PC-3 (cell line): ENCODE measurements around the gene ARL16. TPM values are rescaled to one million over a fixed set of nuclear protein-coding genes. Genes with fewer than 3 reads are reported as not detected.

Experiments
- ATAC-seq: fragments of 200-7000 bp; cut with Tn5 transposase; 2 replicates; pipeline ENCODE4 v1.9.1; 2020; ENCODE audit warnings: mild to moderate bottlenecking, moderate library complexity
- BruUV-seq: library from RNA; stranded (reverse); fragments of 400-500 nt; replicated peaks from 2 replicates; lab custom pipeline; 2021; lab: Mats Ljungman, UMichigan
- CTCF ChIA-PET: fragments of 300-600 bp; sonication (Branson Sonifier 250); formaldehyde crosslinking; loops from one replicate; lab custom pipeline; 2022; ENCODE audit warnings: antibody characterized with exemption; lab: Charles Lee
- POLR2A ChIA-PET: fragments of 300-600 bp; sonication (Branson Sonifier 250); formaldehyde crosslinking; loops from one replicate; lab custom pipeline; 2022; ENCODE audit warnings: antibody characterized with exemption; ENCODE audit not compliant: unreplicated experiment; lab: Charles Lee
- DNase-seq: peaks from one replicate; pipeline ENCODE4 v3.0.0-alpha.2; 2015
- H2AFZ ChIP-seq: fragments of 300-600 bp; sonication (generic); 2 replicates; pipeline ENCODE4 v1.6.0; 2016; ENCODE audit warnings: antibody characterized with exemption, low read length
- H3F3A ChIP-seq: fragments of 300-600 bp; sonication (generic); one replicate; pipeline ENCODE4 v1.6.0; 2017; ENCODE audit warnings: antibody characterized with exemption, low read length, control low read depth, mild to moderate bottlenecking; ENCODE audit not compliant: unreplicated experiment
- H3K27ac ChIP-seq: fragments of 300-600 bp; sonication (generic); 2 replicates; pipeline ENCODE4 v1.5.1; 2016; ENCODE audit warnings: mild to moderate bottlenecking, low read length
- H3K27me3 ChIP-seq: fragments of 300-600 bp; sonication (generic); 2 replicates; pipeline ENCODE4 v1.6.1; 2016; ENCODE audit warnings: low read length, mixed read lengths
- H3K36me3 ChIP-seq: fragments of 300-600 bp; sonication (generic); 2 replicates; pipeline ENCODE4 v1.6.1; 2016; ENCODE audit warnings: low read depth, mixed run types, low read length, mixed read lengths
- H3K4me1 ChIP-seq: fragments of 300-600 bp; sonication (generic); 2 replicates; pipeline ENCODE4 v1.5.1; 2016; ENCODE audit warnings: low read length; ENCODE audit not compliant: insufficient read depth
- H3K4me2 ChIP-seq: fragments of 300-600 bp; sonication (generic); 2 replicates; pipeline ENCODE4 v1.6.0; 2016; ENCODE audit warnings: low read length
- H3K4me3 ChIP-seq: fragments of 300-600 bp; sonication (generic); 2 replicates; pipeline ENCODE4 v1.5.1; 2016; ENCODE audit warnings: mild to moderate bottlenecking, low read length, mixed read lengths
- H3K79me2 ChIP-seq: fragments of 300-600 bp; sonication (generic); 2 replicates; pipeline ENCODE4 v1.6.1; 2017; ENCODE audit warnings: low read length, mixed read lengths
- H3K9ac ChIP-seq: fragments of 300-600 bp; sonication (generic); 2 replicates; pipeline ENCODE4 v1.6.0; 2016; ENCODE audit warnings: mild to moderate bottlenecking, low read length
- H3K9me2 ChIP-seq: fragments of 300-600 bp; sonication (generic); replicated peaks from 2 replicates; pipeline ENCODE4 v1.6.1; 2016; ENCODE audit warnings: mixed run types, low read length, mixed read lengths
- H3K9me3 ChIP-seq: fragments of 300-600 bp; sonication (generic); 2 replicates; pipeline ENCODE4 v1.6.1; 2016; ENCODE audit warnings: low read length, mixed read lengths
- H4K20me1 ChIP-seq: fragments of 300-600 bp; sonication (generic); 2 replicates; pipeline ENCODE4 v1.6.1; 2016; ENCODE audit warnings: low read length, mixed read lengths
- CTCF ChIP-seq: fragments of 300-600 bp; sonication (generic); conservative IDR thresholded peaks from 2 replicates; pipeline ENCODE4 v1.5.1; 2017; ENCODE audit warnings: antibody characterized with exemption, low read depth, mild to moderate bottlenecking, low read length
- EZH2 ChIP-seq: fragments of 300-600 bp; sonication (generic); IDR thresholded peaks from one replicate; pipeline ENCODE4 v1.6.1; 2017; ENCODE audit warnings: antibody characterized with exemption, mild to moderate bottlenecking, low read length; ENCODE audit not compliant: unreplicated experiment
- EZH2phosphoT487 ChIP-seq: fragments of 300-600 bp; sonication (generic); IDR thresholded peaks from 2 replicates; pipeline ENCODE4 v1.6.1; 2018; ENCODE audit warnings: mild to moderate bottlenecking, antibody characterized with exemption, low read length, borderline replicate concordance
- intact Hi-C: fragments of 100-400 bp; cut with micrococcal nuclease; formaldehyde crosslinking; loops from 2 replicates; pipeline ENCODE4 v1.9.0; 2023
- total RNA-seq: library from RNA; depleted of rRNA; stranded (reverse); fragments of >200 nt; gene quantifications from 2 replicates; pipeline ENCODE4 v1.2.3, GENCODE V29; 2014

Gene ARL16
- total RNA-seq, 1 experiment from 2014 or later, result 68.8 TPM

GRCh38 chr17:81695801-81696200 is 12.2 kb upstream of the ARL16 start:
- DNase-seq (no peak), ATAC-seq (no peak)
- Histone ChIP-seq H3K27ac (no peak overlapping the region), H3F3A (peaks cover 3% of the 10 kb centered on the region), H3K27me3 (no peaks in the 10 kb centered on the region), H4K20me1 (peaks cover 2% of the 10 kb centered on the region; the same call in 1 of the 2 replicates), H3K4me3 (no peak overlapping the region), H3K9me3 (no peaks in the 10 kb centered on the region), H2AFZ (no peak overlapping the region), H3K36me3 (peaks cover 74% of the 10 kb centered on the region), H3K9ac (no peak overlapping the region), H3K9me2 (no peaks in the 10 kb centered on the region), H3K4me1 (peaks cover 3% of the 10 kb centered on the region), H3K4me2 (no peak overlapping the region), H3K79me2 (peaks cover 47% of the 10 kb centered on the region)
- no TSS peak for BruUV-seq
- intact Hi-C loops, result no loop called here
- TF ChIP-seq EZH2phosphoT487, result no peak
- no peak for TF ChIP-seq CTCF
- no peak for TF ChIP-seq EZH2
- POLR2A ChIA-PET, result no interaction called here
- CTCF ChIA-PET, result no interaction called here

GRCh38 chr17:81695211-81695610 is 11.6 kb upstream of the ARL16 start:
- ATAC-seq (no peak), DNase-seq (no peak)
- H2AFZ ChIP-seq, result no peak overlapping the region
- BruUV-seq, result no TSS peak
- H3K9ac ChIP-seq, result no peak overlapping the region
- ChIA-PET POLR2A (no interaction called here), CTCF (no interaction called here)
- no peaks in the 10 kb centered on the region for H3K9me2 ChIP-seq
- TF ChIP-seq EZH2phosphoT487 (no peak), CTCF (no peak), EZH2 (no peak)
- no peaks in the 10 kb centered on the region for H3K9me3 ChIP-seq
- H3K4me1 ChIP-seq, result no peaks in the 10 kb centered on the region
- no peaks in the 10 kb centered on the region for H3K27me3 ChIP-seq
- H3K4me3 ChIP-seq, result no peak overlapping the region
- H3K79me2 ChIP-seq, result peaks cover 45% of the 10 kb centered on the region
- H3F3A ChIP-seq, result peaks cover 3% of the 10 kb centered on the region
- H3K4me2 ChIP-seq, result no peak overlapping the region
- H3K36me3 ChIP-seq, result peaks cover 73% of the 10 kb centered on the region
- no peaks in the 10 kb centered on the region; the same call in none of the 2 replicates for H4K20me1 ChIP-seq
- no peak overlapping the region for H3K27ac ChIP-seq
- intact Hi-C loops, result no loop called here

- ATAC-seq (no peak), DNase-seq (no peak)
- no peak overlapping the region for H3K9ac ChIP-seq
- no TSS peak for BruUV-seq
- intact Hi-C loops, result no loop called here
- no peaks in the 10 kb centered on the region for H3K27me3 ChIP-seq
- no peaks in the 10 kb centered on the region for H3K9me2 ChIP-seq
- no peaks in the 10 kb centered on the region for H3K9me3 ChIP-seq
- H3K4me1 ChIP-seq, result no peaks in the 10 kb centered on the region
- peaks cover 4% of the 10 kb centered on the region for H4K20me1 ChIP-seq
- H3K4me2 ChIP-seq, result no peak overlapping the region
- ChIA-PET POLR2A (no interaction called here), CTCF (no interaction called here)
- H2AFZ ChIP-seq, result no peak overlapping the region
- H3F3A ChIP-seq, result peaks cover 3% of the 10 kb centered on the region
- no peak for TF ChIP-seq EZH2phosphoT487
- no peak for TF ChIP-seq CTCF
- no peak for TF ChIP-seq EZH2
- H3K27ac ChIP-seq, result no peak overlapping the region
- peaks cover 48% of the 10 kb centered on the region for H3K79me2 ChIP-seq
- H3K36me3 ChIP-seq, result peaks cover 77% of the 10 kb centered on the region
- H3K4me3 ChIP-seq, result no peak overlapping the region
These were observed 11.2 kb upstream of the ARL16 start for GRCh38 chr17:81694810-81695209.
